ENCODE results near the gene EFNA5. TPM values are rescaled to one million over a fixed set of nuclear protein-coding genes. Genes with fewer than 3 reads are reported as not detected.

Gene EFNA5
- total RNA-seq, 1 experiment from 2014 or later, result 0.22 TPM

DNA sequence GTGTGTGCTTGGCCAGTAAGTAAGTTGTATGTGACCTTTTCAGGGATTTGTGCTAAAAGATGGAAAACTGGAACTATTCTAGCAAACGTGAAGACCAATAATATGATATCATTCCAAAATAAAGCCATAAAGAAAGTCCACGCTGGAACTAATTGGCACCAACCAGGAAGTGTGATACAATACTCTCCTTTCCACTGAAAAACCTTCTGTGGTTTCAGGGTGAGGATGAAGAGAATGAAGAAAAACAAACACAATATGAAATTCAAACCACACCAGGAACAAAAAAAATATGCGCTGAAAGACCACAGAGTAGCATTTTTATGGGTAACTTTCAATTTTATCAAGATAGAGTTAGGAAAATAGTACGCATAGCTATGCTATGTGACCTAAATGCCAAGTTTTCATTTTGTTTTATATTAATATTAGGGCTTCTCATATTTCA, 105.8 kb downstream of the EFNA5 start:
- Histone ChIP-seq H4K20me1 (ENCODE audit: insufficient read depth) (no peaks in the 10 kb centered on the region), H3K9me3 (ENCODE audit: control insufficient read depth in 1 of 2, insufficient read depth in 1 of 2, low read depth in 1 of 2, low read length in 2 of 2) (no peaks in the 10 kb centered on the region), H3K27ac (ENCODE audit: low read depth, low read length) (no peak overlapping the region), H3K4me2 (ENCODE audit: low read length) (no peak overlapping the region), H3K4me1 (ENCODE audit: control insufficient read depth in 1 of 2, insufficient read depth in 2 of 2, low read length in 2 of 2) (no peaks in the 10 kb centered on the region), H2AFZ (ENCODE audit: low read depth, low read length, poor library complexity, severe bottlenecking) (no peak overlapping the region), H3K4me3 (replicated peaks in 1 of 2; ENCODE audit: low read depth in 1 of 2, low read length in 2 of 2) (no peak overlapping the region), H3K79me2 (ENCODE audit: insufficient read depth, low read length) (no peaks in the 10 kb centered on the region), H3K36me3 (ENCODE audit: control insufficient read depth in 1 of 2, insufficient read depth in 2 of 2, low read length in 2 of 2) (no peaks in the 10 kb centered on the region), H3K27me3 (ENCODE audit: insufficient read depth, low read length) (no peaks in the 10 kb centered on the region), H3K9ac (ENCODE audit: low read length) (no peak overlapping the region), H3K9me2 (ENCODE audit: insufficient read depth) (no peaks in the 10 kb centered on the region)
- RAD21 ChIA-PET (ENCODE audit: low non-redundant PET in 1 of 2, low total read pairs in 2 of 2, uncharacterized antibody in 2 of 2, unreplicated experiment in 2 of 2), result interaction anchor here in 1 of 2 experiments (0.6 kb wide), 1 partner anchor 108 kb away, joined by 4 read pairs; no protein-coding TSS in a partner anchor
- BruUV-seq (replicated peaks), result no TSS peak
- intact Hi-C loops (cut with micrococcal nuclease), result no loop called here
- POLR2A ChIA-PET, result no interaction called here
- CTCF ChIA-PET, result no interaction called here
- no peak for TF ChIP-seq EZH2 (IDR thresholded peaks at IDR 0.05)
- no peak for TF ChIP-seq ZFX (IDR thresholded peaks at IDR 0.05)
- no peak for TF ChIP-seq ELF1 (IDR thresholded peaks at IDR 0.05; ENCODE audit: borderline replicate concordance, low read depth)
- TF ChIP-seq, protein P1, sequence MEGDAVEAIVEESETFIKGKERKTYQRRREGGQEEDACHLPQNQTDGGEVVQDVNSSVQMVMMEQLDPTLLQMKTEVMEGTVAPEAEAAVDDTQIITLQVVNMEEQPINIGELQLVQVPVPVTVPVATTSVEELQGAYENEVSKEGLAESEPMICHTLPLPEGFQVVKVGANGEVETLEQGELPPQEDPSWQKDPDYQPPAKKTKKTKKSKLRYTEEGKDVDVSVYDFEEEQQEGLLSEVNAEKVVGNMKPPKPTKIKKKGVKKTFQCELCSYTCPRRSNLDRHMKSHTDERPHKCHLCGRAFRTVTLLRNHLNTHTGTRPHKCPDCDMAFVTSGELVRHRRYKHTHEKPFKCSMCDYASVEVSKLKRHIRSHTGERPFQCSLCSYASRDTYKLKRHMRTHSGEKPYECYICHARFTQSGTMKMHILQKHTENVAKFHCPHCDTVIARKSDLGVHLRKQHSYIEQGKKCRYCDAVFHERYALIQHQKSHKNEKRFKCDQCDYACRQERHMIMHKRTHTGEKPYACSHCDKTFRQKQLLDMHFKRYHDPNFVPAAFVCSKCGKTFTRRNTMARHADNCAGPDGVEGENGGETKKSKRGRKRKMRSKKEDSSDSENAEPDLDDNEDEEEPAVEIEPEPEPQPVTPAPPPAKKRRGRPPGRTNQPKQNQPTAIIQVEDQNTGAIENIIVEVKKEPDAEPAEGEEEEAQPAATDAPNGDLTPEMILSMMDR (IDR thresholded peaks at IDR 0.05 in 2 of 3, conservative IDR thresholded peaks at IDR 0.05 in 1 of 3; ENCODE audit: borderline replicate concordance in 1 of 3, insufficient read depth in 1 of 3, low read depth in 2 of 3, low read length in 2 of 3), result no peak
- TF ChIP-seq JUND (IDR thresholded peaks at IDR 0.05), result no peak
- TF ChIP-seq CEBPB (IDR thresholded peaks at IDR 0.05; ENCODE audit: low read depth), result no peak
- TF ChIP-seq SRF (IDR thresholded peaks at IDR 0.05; ENCODE audit: low read depth), result no peak
- TF ChIP-seq ZBTB33 (IDR thresholded peaks at IDR 0.05; ENCODE audit: extremely low read depth, insufficient replicate concordance, low read length), result no peak
- no peak for TF ChIP-seq SP1 (IDR thresholded peaks at IDR 0.05; ENCODE audit: low read depth)
- TF ChIP-seq CBX3 (IDR thresholded peaks at IDR 0.05; ENCODE audit: low read depth), result no peak
- TF ChIP-seq RAD21 (IDR thresholded peaks at IDR 0.05; ENCODE audit: low read depth), result no peak
- ATAC-seq (no peak), DNase-seq (ENCODE audit: low read depth, low spot score) (no peak)
